ENCODE results near the gene FOXP2.

The FOXP2 gene

GRCh38 chr7:114644455-114644854 is 229.8 kb downstream of the FOXP2 start:
- no peaks in the 10 kb centered on the region for H3K36me3 ChIP-seq (ENCODE audit: insufficient read depth)
- H3K4me2 ChIP-seq = no peak overlapping the region
- TF ChIP-seq CTCF (conservative IDR thresholded peaks at IDR 0.05; ENCODE audit: low read depth, low read length) = no peak
- no peak overlapping the region for H2AFZ ChIP-seq (ENCODE audit: low read depth)
- H3K4me3 ChIP-seq (IDR thresholded peaks at IDR 0.05; ENCODE audit: insufficient read depth, low read depth, low read length) = no peak overlapping the region
- H3K9ac ChIP-seq = no peak overlapping the region
- no peaks in the 10 kb centered on the region for H3K27me3 ChIP-seq (ENCODE audit: insufficient read depth, low read depth)
- no peaks in the 10 kb centered on the region for H3K79me2 ChIP-seq (ENCODE audit: insufficient read depth, low read depth)
- H3K4me1 ChIP-seq (ENCODE audit: low read depth, poor library complexity, severe bottlenecking) = no peaks in the 10 kb centered on the region
- H3K27ac ChIP-seq = no peak overlapping the region
- no peaks in the 10 kb centered on the region for H4K20me1 ChIP-seq (ENCODE audit: insufficient read depth)

- TF ChIP-seq CTCF (conservative IDR thresholded peaks at IDR 0.05; ENCODE audit: low read depth, low read length) = no peak
- Histone ChIP-seq H3K9ac (no peak overlapping the region), H3K4me1 (ENCODE audit: low read depth, poor library complexity, severe bottlenecking) (no peaks in the 10 kb centered on the region), H3K4me2 (no peak overlapping the region), H3K27ac (no peak overlapping the region), H3K4me3 (IDR thresholded peaks at IDR 0.05; ENCODE audit: insufficient read depth, low read depth, low read length) (no peak overlapping the region), H3K79me2 (ENCODE audit: insufficient read depth, low read depth) (no peaks in the 10 kb centered on the region), H3K36me3 (ENCODE audit: insufficient read depth) (no peaks in the 10 kb centered on the region), H2AFZ (ENCODE audit: low read depth) (no peak overlapping the region), H3K27me3 (ENCODE audit: insufficient read depth, low read depth) (no peaks in the 10 kb centered on the region), H4K20me1 (ENCODE audit: insufficient read depth) (no peaks in the 10 kb centered on the region)
Observed at GRCh38 chr7:114645451-114645850, 230.8 kb downstream of the FOXP2 start.

- Histone ChIP-seq H2AFZ (ENCODE audit: low read depth) (no peak overlapping the region), H3K79me2 (ENCODE audit: insufficient read depth, low read depth) (no peaks in the 10 kb centered on the region), H3K4me3 (IDR thresholded peaks at IDR 0.05; ENCODE audit: insufficient read depth, low read depth, low read length) (no peak overlapping the region), H3K9ac (no peak overlapping the region), H3K27me3 (ENCODE audit: insufficient read depth, low read depth) (no peaks in the 10 kb centered on the region), H4K20me1 (ENCODE audit: insufficient read depth) (no peaks in the 10 kb centered on the region), H3K27ac (no peak overlapping the region), H3K4me2 (no peak overlapping the region), H3K36me3 (ENCODE audit: insufficient read depth) (no peaks in the 10 kb centered on the region), H3K4me1 (ENCODE audit: low read depth, poor library complexity, severe bottlenecking) (no peaks in the 10 kb centered on the region)
- TF ChIP-seq CTCF (conservative IDR thresholded peaks at IDR 0.05; ENCODE audit: low read depth, low read length) = no peak
Observed at GRCh38 chr7:114647518-114647917, 232.9 kb downstream of the FOXP2 start.

GRCh38 chr7:114648117-114648516 is 233.5 kb downstream of the FOXP2 start:
- no peak overlapping the region for H3K4me3 ChIP-seq (IDR thresholded peaks at IDR 0.05; ENCODE audit: insufficient read depth, low read depth, low read length)
- H3K4me1 ChIP-seq (ENCODE audit: low read depth, poor library complexity, severe bottlenecking) = no peaks in the 10 kb centered on the region
- no peaks in the 10 kb centered on the region for H3K27me3 ChIP-seq (ENCODE audit: insufficient read depth, low read depth)
- H3K9ac ChIP-seq = no peak overlapping the region
- H2AFZ ChIP-seq (ENCODE audit: low read depth) = no peak overlapping the region
- TF ChIP-seq CTCF (conservative IDR thresholded peaks at IDR 0.05; ENCODE audit: low read depth, low read length) = no peak
- H4K20me1 ChIP-seq (ENCODE audit: insufficient read depth) = no peaks in the 10 kb centered on the region
- H3K79me2 ChIP-seq (ENCODE audit: insufficient read depth, low read depth) = no peaks in the 10 kb centered on the region
- H3K27ac ChIP-seq = no peak overlapping the region
- H3K36me3 ChIP-seq (ENCODE audit: insufficient read depth) = no peaks in the 10 kb centered on the region
- H3K4me2 ChIP-seq = no peak overlapping the region

GRCh38 chr7:114648680-114649079 is 234.1 kb downstream of the FOXP2 start:
- no peak overlapping the region for H3K9ac ChIP-seq
- H3K27me3 ChIP-seq (ENCODE audit: insufficient read depth, low read depth) = no peaks in the 10 kb centered on the region
- H3K79me2 ChIP-seq (ENCODE audit: insufficient read depth, low read depth) = no peaks in the 10 kb centered on the region
- no peak overlapping the region for H3K27ac ChIP-seq
- no peak for TF ChIP-seq CTCF (conservative IDR thresholded peaks at IDR 0.05; ENCODE audit: low read depth, low read length)
- no peaks in the 10 kb centered on the region for H3K4me1 ChIP-seq (ENCODE audit: low read depth, poor library complexity, severe bottlenecking)
- H3K4me3 ChIP-seq (IDR thresholded peaks at IDR 0.05; ENCODE audit: insufficient read depth, low read depth, low read length) = no peak overlapping the region
- H3K4me2 ChIP-seq = no peak overlapping the region
- H2AFZ ChIP-seq (ENCODE audit: low read depth) = no peak overlapping the region
- no peaks in the 10 kb centered on the region for H4K20me1 ChIP-seq (ENCODE audit: insufficient read depth)
- H3K36me3 ChIP-seq (ENCODE audit: insufficient read depth) = no peaks in the 10 kb centered on the region
